Activated CD4-positive, CD25-positive, alpha-beta regulatory T cell treated with anti-CD3 and anti-CD28 coated beads, Interleukin-2, amount 50 U/mL, for 16 hours (primary cell): ENCODE data around the gene SLC16A7.

ENCODE experiments used
- DNase-seq: peaks from one replicate; pipeline ENCODE4 v3.0.0-alpha.2; 2020; ENCODE audit warnings: low read depth, low spot score

The SLC16A7 gene

DNA sequence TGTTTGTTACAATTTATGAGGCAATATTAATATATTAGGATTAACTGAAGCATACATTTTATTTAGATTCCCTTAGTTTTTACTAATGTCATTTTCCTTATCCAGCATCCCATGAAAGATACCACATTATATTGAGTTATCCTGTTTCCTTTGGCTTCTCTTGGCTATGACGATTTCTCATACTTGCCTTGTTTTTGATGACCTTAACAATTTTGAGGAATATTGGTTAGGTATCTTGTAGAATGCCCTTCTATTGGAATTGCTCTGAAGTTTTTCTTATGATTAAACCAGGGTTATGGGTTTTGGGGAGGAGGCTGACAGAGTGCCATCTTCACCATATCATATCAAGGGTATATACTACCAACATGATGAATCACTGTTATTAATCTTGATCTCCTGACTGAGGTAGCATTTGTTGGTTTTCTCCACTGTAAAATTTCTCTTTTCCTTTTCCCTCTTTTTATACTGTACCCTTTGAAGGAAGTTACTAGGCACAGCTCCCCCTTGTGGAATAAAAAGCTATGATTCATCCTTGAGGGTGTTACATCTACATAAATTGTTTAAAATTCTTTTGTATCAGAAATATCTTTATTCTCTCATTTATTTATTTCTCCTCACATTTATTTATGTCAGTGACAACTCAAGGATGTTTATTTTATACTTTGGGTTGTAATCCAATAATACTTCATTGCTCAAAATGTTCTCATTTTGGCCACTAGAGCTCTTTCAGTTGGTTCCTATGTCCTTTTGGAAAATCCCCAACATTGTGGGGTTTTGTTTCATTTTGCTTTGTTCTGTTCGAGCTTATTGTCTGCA is 239.0 kb downstream of the SLC16A7 start:
- DNase-seq = no peak
